Rectal smooth muscle tissue (tissue), 1 donor: Measurements from ENCODE around the gene ZC2HC1C.

Source experiments
- H3K27ac ChIP-seq: one replicate; pipeline ENCODE4 v1.7.0; 2013; ENCODE audit warnings: low read depth, low read length, inconsistent platforms
- H3K27me3 ChIP-seq: one replicate; pipeline ENCODE4 v1.7.0; 2013; ENCODE audit warnings: low read length; ENCODE audit not compliant: control insufficient read depth, insufficient read depth
- H3K36me3 ChIP-seq: one replicate; pipeline ENCODE4 v1.7.0; 2013; ENCODE audit warnings: low read length; ENCODE audit not compliant: control insufficient read depth, insufficient read depth
- H3K4me1 ChIP-seq: one replicate; pipeline ENCODE4 v1.7.0; 2013; ENCODE audit warnings: low read length; ENCODE audit not compliant: control insufficient read depth, insufficient read depth
- H3K4me3 ChIP-seq: one replicate; pipeline ENCODE4 v1.7.0; 2013; ENCODE audit warnings: low read length
- H3K9ac ChIP-seq: one replicate; pipeline ENCODE4 v1.7.0; 2013; ENCODE audit warnings: low read length

ZC2HC1C gene, protein sequence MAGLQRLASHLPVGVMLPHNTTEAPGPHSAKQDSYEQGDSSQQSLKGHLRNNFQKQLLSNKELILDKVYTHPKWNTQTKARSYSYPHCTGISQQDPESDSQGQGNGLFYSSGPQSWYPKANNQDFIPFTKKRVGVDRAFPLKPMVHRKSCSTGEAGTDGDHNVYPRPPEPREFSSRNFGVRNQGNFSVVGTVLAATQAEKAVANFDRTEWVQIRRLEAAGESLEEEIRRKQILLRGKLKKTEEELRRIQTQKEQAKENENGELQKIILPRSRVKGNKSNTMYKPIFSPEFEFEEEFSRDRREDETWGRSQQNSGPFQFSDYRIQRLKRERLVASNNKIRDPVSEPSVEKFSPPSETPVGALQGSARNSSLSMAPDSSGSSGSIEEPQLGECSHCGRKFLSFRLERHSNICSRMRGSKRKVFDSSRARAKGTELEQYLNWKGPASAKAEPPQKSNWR

DNA sequence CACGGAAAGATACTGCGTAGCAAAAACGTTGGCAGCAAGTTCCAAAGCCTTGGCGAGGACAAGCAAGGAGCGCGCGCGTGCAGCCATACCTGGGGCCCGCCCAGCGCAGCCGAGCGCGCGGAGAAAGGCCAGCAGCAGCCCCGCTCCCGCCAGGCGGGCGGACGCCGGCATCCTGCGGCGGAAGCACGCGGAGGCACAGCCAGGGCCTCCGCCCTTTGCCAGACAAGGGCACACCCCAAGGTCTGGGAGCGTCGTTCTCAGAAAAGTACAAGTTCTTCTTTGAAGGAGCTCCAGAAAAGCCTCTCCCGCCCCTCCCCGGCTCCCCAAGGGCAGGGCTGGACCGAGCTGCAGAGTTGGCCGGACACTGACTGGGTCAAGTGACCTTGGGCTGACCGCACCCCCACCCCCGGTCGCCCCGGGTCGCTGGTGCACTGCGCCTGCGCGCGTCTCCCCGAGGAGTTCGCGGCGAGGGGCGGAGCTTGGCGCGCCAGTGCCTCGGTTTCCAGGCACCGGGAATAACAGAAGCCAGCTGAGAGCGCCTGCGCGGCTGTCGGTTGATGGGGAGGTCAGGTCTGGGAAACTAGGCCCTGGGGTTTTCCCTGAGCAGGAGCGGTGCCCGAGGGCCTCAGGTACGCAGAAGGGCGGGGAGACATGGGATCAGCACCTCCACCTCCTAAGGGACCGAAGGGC, at the start of gene ZC2HC1C:
Gene ZC2HC1C (plus strand): TSS at position 521 of the 690 bp plus-strand sequence. CDS start 933 bp downstream, outside the sequence.
- no peaks in the 10 kb centered on the region for H3K27me3 ChIP-seq
- peaks cover 15% of the 10 kb centered on the region for H3K4me1 ChIP-seq
- H3K9ac ChIP-seq = peak within 1 kb of the TSS; percentile 19
- no peaks in the 10 kb centered on the region for H3K36me3 ChIP-seq
- peak within 1 kb of the TSS; percentile 73 for H3K4me3 ChIP-seq
- peak within 1 kb of the TSS; percentile 97 for H3K27ac ChIP-seq

DNA sequence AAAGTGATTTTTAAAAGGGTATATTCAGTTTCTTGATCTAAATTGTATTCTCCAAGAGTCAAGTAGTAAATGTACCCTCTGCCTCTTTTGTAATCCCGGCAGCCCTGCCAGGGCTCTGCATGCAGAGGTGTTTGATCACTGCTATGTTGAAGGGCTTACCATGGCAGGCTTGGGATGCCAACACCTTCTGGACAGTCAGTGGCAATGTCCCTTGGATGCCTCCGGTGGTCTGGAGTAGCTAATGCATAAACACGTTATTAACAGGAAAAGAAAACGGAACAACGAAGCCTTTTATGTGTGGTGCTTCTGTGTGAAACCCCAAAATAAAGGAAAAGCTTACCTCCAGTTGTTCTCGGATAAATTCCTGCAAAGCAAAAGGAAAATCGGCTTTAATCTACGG, 46.8 kb upstream of the ZC2HC1C start:
- Histone ChIP-seq H3K27ac (no peak overlapping the region), H3K27me3 (no peaks in the 10 kb centered on the region), H3K4me3 (no peak overlapping the region), H3K9ac (no peak overlapping the region), H3K4me1 (no peaks in the 10 kb centered on the region), H3K36me3 (peaks cover 12% of the 10 kb centered on the region)

DNA sequence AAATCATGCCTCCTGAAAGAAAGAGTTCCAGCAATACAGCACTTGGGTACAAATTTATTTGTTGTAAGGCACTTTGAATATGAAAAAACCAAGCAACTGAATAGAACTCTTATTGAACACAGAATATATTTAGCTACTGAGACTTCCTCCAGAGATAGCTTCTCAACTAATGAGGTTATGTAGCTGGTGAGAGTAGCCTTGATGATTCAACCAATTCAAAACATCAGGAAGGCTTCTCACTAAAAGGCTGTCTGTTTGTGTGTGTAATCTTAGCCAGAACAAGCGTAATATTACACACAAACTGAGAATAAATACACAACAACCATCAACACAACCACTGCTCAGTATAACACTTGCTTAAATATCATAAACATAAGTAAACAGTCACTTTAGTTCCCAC, 46.3 kb upstream of the ZC2HC1C start:
- Histone ChIP-seq H3K36me3 (peaks cover 12% of the 10 kb centered on the region), H3K9ac (no peak overlapping the region), H3K27ac (no peak overlapping the region), H3K4me3 (no peak overlapping the region), H3K4me1 (no peaks in the 10 kb centered on the region), H3K27me3 (no peaks in the 10 kb centered on the region)

DNA sequence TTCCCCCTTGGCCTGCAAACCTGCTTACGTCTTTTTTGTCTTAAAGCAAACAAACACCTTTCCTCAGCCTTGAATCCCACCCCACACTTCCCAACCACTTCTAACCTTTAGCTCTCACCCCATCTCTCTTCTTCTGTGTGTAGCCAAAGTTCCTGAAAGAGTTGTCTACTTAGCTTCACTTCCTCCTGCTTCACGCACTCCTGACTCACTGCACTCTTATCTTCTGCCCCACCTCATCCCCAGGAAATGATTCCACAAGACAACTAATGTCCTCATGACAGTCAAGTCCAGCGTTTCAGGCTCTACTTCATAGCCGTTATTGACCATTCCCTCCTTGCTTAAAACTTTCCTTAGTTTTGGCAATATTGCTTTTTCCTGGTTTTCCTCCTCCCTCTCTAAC, 44.4 kb upstream of the ZC2HC1C start:
- Histone ChIP-seq H3K36me3 (peaks cover 9% of the 10 kb centered on the region), H3K27me3 (no peaks in the 10 kb centered on the region), H3K9ac (no peak overlapping the region), H3K4me1 (no peaks in the 10 kb centered on the region), H3K4me3 (no peak overlapping the region), H3K27ac (no peak overlapping the region)

DNA sequence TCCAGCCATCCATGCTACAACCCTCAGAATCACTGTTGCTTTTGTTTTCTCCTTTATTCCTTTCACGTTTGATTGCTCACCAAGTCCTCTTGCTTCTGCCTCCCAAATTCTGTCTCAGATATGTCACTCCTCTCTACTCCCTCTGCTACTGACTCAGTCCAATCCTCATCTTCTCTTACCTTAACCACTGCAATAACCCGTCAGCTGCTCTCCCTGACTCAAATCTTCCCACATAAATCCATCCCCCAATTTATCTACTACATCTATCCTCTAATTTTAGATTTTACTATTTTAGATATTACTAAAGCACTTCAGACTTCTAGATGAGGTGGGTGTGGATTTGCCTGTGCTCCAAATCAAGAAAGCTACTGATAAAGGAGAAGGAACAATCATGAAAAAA, 43.6 kb upstream of the ZC2HC1C start:
- Histone ChIP-seq H3K27me3 (no peaks in the 10 kb centered on the region), H3K27ac (no peak overlapping the region), H3K4me1 (no peaks in the 10 kb centered on the region), H3K4me3 (no peak overlapping the region), H3K9ac (no peak overlapping the region), H3K36me3 (peaks cover 6% of the 10 kb centered on the region)

DNA sequence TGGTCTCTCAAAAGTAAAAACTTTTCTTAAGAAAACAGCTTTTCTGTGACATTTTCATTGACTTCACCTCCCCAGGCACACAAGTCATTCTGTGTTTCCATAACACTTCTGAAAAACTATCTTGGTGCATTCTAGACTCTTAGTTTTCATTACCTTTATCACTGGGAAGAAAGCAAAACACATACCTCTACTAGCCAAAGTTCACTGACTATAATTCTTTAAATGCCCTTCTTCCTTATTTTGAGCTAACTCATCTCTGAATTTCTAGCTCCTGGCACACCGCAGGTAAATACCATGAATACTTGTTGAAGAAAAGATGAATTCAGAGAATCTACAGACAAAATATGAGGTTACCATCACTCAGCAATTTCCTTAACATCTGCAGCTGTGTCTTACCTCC, 39.3 kb upstream of the ZC2HC1C start:
- H3K4me1 ChIP-seq = no peaks in the 10 kb centered on the region
- no peak overlapping the region for H3K9ac ChIP-seq
- no peak overlapping the region for H3K4me3 ChIP-seq
- H3K27me3 ChIP-seq = no peaks in the 10 kb centered on the region
- peaks cover 2% of the 10 kb centered on the region for H3K36me3 ChIP-seq
- no peak overlapping the region for H3K27ac ChIP-seq

DNA sequence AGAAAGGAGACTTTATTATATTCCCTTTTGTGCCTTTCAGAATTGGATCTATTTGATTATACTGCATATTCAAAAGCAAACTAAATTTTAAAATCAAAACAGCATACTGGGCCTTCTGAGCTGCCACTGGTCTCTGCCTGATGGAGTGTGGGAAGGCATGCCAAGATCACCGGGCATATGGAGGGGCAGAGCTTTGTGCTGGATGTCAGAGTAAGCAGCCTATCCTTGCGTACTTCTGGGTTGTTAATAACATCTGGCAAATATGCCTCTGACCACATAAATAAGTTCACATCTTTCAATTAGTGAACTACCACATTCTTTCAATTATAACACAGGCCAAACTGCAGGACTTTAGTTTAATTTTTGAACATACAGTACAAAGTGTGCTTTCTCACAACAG, 36.5 kb upstream of the ZC2HC1C start:
- H3K9ac ChIP-seq = no peak overlapping the region
- no peak overlapping the region for H3K4me3 ChIP-seq
- no peaks in the 10 kb centered on the region for H3K4me1 ChIP-seq
- peaks cover 6% of the 10 kb centered on the region for H3K36me3 ChIP-seq
- no peak overlapping the region for H3K27ac ChIP-seq
- no peaks in the 10 kb centered on the region for H3K27me3 ChIP-seq

DNA sequence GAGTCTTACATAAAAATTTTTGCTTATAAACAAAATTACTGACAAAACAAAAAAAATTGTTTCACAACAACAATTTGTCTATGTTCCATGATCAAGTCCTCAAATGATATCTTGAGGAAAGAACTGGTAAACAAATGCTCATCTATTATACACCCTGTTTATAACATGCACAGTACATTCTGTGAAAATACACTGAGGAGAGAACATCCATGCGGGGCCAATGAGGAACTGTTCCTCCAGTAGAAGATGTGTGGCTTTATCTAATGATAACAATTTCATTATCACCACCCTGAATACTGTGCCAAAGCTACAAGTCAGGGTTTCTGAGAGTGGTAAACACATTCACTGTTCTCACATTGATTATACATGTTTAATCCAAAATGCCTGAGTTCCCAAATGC, 28.9 kb upstream of the ZC2HC1C start:
- Histone ChIP-seq H3K36me3 (peaks cover 4% of the 10 kb centered on the region), H3K4me3 (no peak overlapping the region), H3K27me3 (no peaks in the 10 kb centered on the region), H3K9ac (no peak overlapping the region), H3K27ac (no peak overlapping the region), H3K4me1 (no peaks in the 10 kb centered on the region)

DNA sequence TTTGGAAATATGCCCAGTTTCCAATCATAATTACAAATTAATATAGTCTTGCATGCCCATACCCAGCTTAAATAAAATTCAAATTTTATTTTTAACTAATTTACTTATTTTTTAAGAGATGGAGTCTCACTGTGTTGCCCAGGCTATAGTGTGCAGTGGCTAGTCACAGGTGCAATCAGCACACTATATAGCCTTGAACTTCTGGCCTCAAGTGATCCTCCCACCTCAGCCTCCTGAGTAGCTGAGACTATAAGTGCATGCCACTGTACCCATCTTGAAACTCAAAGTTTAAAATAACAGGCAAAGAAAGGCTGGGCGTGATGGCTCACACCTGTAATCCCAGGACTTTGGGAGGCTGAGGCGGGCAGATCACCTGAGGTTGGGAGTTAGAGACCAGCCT, 28.5 kb upstream of the ZC2HC1C start:
- Histone ChIP-seq H3K36me3 (peaks cover 4% of the 10 kb centered on the region), H3K4me1 (no peaks in the 10 kb centered on the region), H3K27ac (no peak overlapping the region)

DNA sequence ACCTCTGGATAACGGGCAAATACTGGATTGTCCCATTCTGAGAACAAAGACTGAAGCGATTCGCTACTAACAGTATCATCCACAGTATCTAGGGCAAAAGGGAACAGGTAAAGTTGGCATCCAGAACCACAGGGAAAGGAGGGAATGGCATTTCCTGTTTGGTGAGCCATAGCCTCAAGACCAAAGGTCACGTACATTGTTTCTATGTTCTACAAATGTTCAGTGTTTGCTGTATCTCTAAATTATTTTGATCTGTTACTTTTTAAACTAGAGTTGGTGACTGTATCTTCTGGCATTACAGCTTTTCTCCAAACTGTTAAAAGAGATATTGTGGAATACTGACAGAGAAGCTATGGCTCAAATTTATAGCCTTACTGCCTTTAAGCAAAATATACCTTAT, 27.8 kb upstream of the ZC2HC1C start:
- no peak overlapping the region for H3K4me3 ChIP-seq
- no peak overlapping the region for H3K27ac ChIP-seq
- H3K36me3 ChIP-seq = peaks cover 6% of the 10 kb centered on the region
- no peak overlapping the region for H3K9ac ChIP-seq
- no peaks in the 10 kb centered on the region for H3K27me3 ChIP-seq
- H3K4me1 ChIP-seq = no peaks in the 10 kb centered on the region

More for the DNA sequence above, 28.5 kb upstream of the ZC2HC1C start:
- Histone ChIP-seq H3K27me3 (no peaks in the 10 kb centered on the region), H3K4me3 (no peak overlapping the region), H3K9ac (no peak overlapping the region)

DNA sequence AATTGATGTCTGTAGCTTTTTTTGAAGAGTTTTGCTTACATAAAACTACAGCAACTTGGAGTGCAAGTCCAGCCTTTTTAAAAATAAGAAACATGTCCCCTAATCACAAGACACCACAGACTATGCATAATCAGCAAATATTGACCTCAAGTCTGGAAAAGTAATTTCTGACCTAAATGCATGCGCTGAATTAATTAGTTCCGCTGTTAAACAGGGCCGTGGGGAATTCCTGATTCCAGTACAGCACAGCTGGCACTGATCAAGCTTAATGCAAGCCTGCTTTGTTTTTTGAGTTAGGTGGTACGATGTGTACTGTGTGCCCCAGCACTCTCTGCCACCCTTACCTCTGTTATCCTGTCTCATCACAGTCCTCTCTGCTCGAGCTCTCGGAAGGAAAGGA, 27.4 kb upstream of the ZC2HC1C start:
- no peak overlapping the region for H3K27ac ChIP-seq
- H3K36me3 ChIP-seq = peaks cover 6% of the 10 kb centered on the region
- H3K4me1 ChIP-seq = no peaks in the 10 kb centered on the region
- no peaks in the 10 kb centered on the region for H3K27me3 ChIP-seq
- H3K9ac ChIP-seq = no peak overlapping the region
- H3K4me3 ChIP-seq = no peak overlapping the region

DNA sequence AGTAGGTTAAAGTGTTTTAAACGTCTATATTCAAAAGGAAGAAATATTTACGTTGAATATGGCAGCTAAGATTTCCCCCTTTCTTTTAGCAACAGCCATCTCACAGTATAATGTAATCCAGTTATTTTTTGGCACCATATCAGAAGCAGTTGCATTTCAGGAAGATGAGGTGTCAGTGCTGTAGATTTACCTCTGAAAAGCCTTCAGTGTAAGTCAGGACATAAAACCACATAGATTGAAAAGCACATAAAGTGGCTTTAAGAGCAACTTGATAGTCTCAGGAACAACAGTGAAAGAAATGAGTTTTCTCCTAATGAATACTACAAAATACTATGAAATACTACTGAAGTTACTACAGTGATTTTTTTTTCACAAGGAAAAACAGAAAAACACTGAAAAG, 25.1 kb upstream of the ZC2HC1C start:
- Histone ChIP-seq H3K9ac (no peak overlapping the region), H3K27me3 (no peaks in the 10 kb centered on the region), H3K27ac (no peak overlapping the region), H3K4me3 (no peak overlapping the region), H3K4me1 (peaks cover 2% of the 10 kb centered on the region), H3K36me3 (peaks cover 2% of the 10 kb centered on the region)
